Measurements from ENCODE around the gene RAP1GAP. TPM values are rescaled to one million over a fixed set of nuclear protein-coding genes. Genes with fewer than 3 reads are reported as not detected.

RAP1GAP gene
- total RNA-seq, 1 donor from 2014 or later = 7.4 TPM

DNA sequence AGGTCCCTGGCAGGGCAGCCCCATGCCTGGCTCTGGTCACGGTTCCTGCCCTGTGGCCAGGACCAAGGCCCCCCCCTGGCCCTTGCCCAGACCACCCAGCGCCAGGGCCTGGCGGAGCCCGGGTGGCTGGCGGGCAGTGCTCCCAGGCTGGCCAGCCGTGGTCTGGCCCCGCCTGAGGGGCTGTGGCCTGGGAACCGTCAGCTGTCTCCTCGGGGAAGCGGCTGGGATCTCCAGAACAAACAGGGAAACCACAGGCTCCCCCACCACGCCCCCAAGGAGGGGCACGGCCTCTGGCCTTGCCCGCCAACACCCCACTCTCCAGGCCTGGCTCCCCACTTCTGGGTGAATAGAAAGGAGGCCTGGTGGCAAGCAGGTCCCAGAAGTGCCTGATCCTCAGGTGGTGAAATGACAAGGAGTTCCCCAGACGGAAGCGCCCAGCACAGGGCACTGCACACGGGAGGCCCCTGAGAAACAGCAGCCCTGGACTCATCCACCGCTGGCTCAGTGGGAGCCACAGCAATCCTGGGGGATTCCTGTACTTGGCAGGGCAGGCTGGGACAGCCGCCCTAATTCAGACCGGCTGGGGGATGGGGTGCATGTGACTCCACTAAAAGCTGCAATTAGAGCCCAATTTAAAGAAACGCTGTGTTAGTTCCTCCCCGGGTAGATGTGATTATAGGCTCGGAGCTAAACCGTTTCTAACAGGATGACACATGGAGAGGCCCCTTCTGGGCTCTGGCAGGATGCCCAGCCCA is 78.9 kb downstream of the RAP1GAP start:
- Mint-ChIP-seq H3K27ac (ENCODE audit: unreplicated experiment) (no peak overlapping the region), H3K4me3 (no peak overlapping the region), H3K36me3 (ENCODE audit: low read depth) (no peaks in the 10 kb centered on the region), H3K27me3 (ENCODE audit: low read depth) (peaks cover 10% of the 10 kb centered on the region), H3K4me1 (peaks cover 5% of the 10 kb centered on the region), H3K9me3 (no peaks in the 10 kb centered on the region)
- TF ChIP-seq, protein P1, sequence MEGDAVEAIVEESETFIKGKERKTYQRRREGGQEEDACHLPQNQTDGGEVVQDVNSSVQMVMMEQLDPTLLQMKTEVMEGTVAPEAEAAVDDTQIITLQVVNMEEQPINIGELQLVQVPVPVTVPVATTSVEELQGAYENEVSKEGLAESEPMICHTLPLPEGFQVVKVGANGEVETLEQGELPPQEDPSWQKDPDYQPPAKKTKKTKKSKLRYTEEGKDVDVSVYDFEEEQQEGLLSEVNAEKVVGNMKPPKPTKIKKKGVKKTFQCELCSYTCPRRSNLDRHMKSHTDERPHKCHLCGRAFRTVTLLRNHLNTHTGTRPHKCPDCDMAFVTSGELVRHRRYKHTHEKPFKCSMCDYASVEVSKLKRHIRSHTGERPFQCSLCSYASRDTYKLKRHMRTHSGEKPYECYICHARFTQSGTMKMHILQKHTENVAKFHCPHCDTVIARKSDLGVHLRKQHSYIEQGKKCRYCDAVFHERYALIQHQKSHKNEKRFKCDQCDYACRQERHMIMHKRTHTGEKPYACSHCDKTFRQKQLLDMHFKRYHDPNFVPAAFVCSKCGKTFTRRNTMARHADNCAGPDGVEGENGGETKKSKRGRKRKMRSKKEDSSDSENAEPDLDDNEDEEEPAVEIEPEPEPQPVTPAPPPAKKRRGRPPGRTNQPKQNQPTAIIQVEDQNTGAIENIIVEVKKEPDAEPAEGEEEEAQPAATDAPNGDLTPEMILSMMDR (conservative IDR thresholded peaks at IDR 0.05) = no peak
- DNase-seq (ENCODE audit: low read depth, low spot score) = no peak

DNA sequence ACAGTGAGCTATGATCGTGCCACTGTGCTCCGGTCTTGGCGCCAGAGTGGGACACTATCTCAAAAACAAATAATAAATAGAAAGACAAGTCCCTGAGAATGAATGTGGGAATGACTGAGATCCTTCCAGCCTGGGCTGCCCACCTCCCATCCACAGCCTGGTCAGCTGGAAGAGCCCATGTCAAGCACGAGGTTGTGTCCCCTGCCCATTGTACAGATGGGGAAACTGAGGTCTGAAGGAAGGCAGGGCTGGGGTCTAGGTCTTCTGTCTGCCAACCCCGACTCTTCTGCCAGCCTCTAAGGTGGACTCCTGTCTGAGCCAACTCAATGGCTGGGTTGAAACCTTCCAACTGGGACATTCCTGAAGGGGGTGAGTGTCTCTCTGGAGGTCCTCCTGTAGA is 79.5 kb downstream of the RAP1GAP start:
- Mint-ChIP-seq H3K27me3 (ENCODE audit: low read depth) (peaks cover 14% of the 10 kb centered on the region), H3K9me3 (no peaks in the 10 kb centered on the region)
- TF ChIP-seq, protein P1 (conservative IDR thresholded peaks at IDR 0.05) = no peak

GRCh38 chr1:21587602-21587953 is 81.6 kb downstream of the RAP1GAP start:
- no peak overlapping the region for H3K27ac Mint-ChIP-seq (ENCODE audit: unreplicated experiment)
- DNase-seq (ENCODE audit: low read depth, low spot score) = no peak

More for the DNA sequence above, 79.5 kb downstream of the RAP1GAP start:
- Mint-ChIP-seq H3K36me3 (ENCODE audit: low read depth) (no peaks in the 10 kb centered on the region), H3K4me1 (peaks cover 9% of the 10 kb centered on the region), H3K4me3 (no peak overlapping the region), H3K27ac (ENCODE audit: unreplicated experiment) (no peak overlapping the region)
- DNase-seq (ENCODE audit: low read depth, low spot score) = no peak

GRCh38 chr1:21586846-21587601 is 82.1 kb downstream of the RAP1GAP start:
- DNase-seq (ENCODE audit: low read depth, low spot score) = no peak
- no peak overlapping the region for H3K4me3 Mint-ChIP-seq
- peaks cover 14% of the 10 kb centered on the region for H3K27me3 Mint-ChIP-seq (ENCODE audit: low read depth)
- no peaks in the 10 kb centered on the region for H3K36me3 Mint-ChIP-seq (ENCODE audit: low read depth)
- TF ChIP-seq, protein P1 (conservative IDR thresholded peaks at IDR 0.05) = no peak
- H3K9me3 Mint-ChIP-seq = no peaks in the 10 kb centered on the region
- peaks cover 9% of the 10 kb centered on the region for H3K4me1 Mint-ChIP-seq
- no peak overlapping the region for H3K27ac Mint-ChIP-seq (ENCODE audit: unreplicated experiment)

More at GRCh38 chr1:21587602-21587953, 81.6 kb downstream of the RAP1GAP start:
- Mint-ChIP-seq H3K4me3 (no peak overlapping the region), H3K27me3 (ENCODE audit: low read depth) (peaks cover 14% of the 10 kb centered on the region), H3K36me3 (ENCODE audit: low read depth) (no peaks in the 10 kb centered on the region), H3K9me3 (no peaks in the 10 kb centered on the region), H3K4me1 (peaks cover 9% of the 10 kb centered on the region)
- TF ChIP-seq, protein P1 (conservative IDR thresholded peaks at IDR 0.05) = no peak

GRCh38 chr1:21586222-21586621 is 82.9 kb downstream of the RAP1GAP start:
- peaks cover 9% of the 10 kb centered on the region for H3K4me1 Mint-ChIP-seq

More at GRCh38 chr1:21586222-21586621, 82.9 kb downstream of the RAP1GAP start:
- Mint-ChIP-seq H3K4me3 (no peak overlapping the region), H3K36me3 (ENCODE audit: low read depth) (no peaks in the 10 kb centered on the region), H3K27me3 (ENCODE audit: low read depth) (peaks cover 16% of the 10 kb centered on the region), H3K9me3 (no peaks in the 10 kb centered on the region), H3K27ac (ENCODE audit: unreplicated experiment) (no peak overlapping the region)
- DNase-seq (ENCODE audit: low read depth, low spot score) = no peak
- TF ChIP-seq, protein P1 (conservative IDR thresholded peaks at IDR 0.05) = no peak

Data from neural crest cell (in vitro differentiated cells).